Measurements from ENCODE around the gene GFOD1. TPM values are rescaled to one million over a fixed set of nuclear protein-coding genes. Genes with fewer than 3 reads are reported as not detected.

The GFOD1 gene
- total RNA-seq, 2 donors from 2014 or later: 10.0 to 12.2 TPM

DNA sequence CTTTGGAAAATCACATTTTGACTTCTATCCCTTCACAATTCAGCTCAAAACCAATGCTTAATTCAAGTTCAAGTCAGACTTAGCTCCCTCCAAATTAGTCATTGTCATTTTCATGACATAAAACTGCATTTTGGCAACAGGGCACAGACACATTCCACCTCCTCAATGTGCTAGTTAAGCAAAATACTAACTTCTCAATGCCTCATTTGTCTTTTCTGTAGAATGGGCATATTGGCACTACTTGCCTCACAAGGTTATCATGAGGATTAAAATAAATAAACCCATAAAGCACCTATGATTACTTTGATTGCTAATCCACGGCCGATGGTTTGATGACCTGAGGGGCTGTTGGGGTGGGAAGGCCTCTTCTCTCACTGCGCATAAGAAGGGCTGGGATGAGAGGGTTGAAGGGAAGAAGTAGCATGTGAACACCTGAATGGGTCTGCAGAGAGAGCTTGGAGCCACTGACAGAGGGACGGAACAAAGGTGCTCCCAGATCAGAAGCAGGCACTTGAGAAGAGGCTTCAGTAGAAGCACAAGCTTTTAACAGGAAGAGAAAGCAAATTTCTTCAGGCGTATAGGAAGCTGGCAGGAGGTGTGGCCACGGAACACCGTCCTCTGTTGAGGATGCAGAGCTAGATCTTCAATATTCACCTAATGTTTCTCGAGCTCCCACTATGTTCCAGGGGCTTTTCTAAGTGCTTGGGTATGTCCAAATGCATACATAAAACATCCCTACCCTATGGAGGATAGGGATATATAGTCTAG lies 147.4 kb downstream of the GFOD1 start:
- intact Hi-C loops (cut with DNase I): loop anchor here (5.0 kb wide), 1 partner anchor 147 kb away; the partner anchor contains the start of gene GFOD1
- no peaks in the 10 kb centered on the region for H3K4me1 ChIP-seq (replicated peaks)
- H3K9me3 ChIP-seq: no peaks in the 10 kb centered on the region
- no peak overlapping the region for H3K4me3 ChIP-seq
- no peak for DNase-seq (ENCODE audit: low spot score)
- H3K27me3 ChIP-seq (replicated peaks; ENCODE audit: insufficient read depth): no peaks in the 10 kb centered on the region
- WGBS: 77% methylated on average over 8 of the region's 8 CpGs
- H3K27ac ChIP-seq: no peak overlapping the region
- TF ChIP-seq POLR2AphosphoS5 (IDR thresholded peaks at IDR 0.05): no peak
- TF ChIP-seq POLR2A (IDR thresholded peaks at IDR 0.05): no peak
- TF ChIP-seq CTCF (IDR thresholded peaks at IDR 0.05): no peak
- no peaks in the 10 kb centered on the region for H3K36me3 ChIP-seq

DNA sequence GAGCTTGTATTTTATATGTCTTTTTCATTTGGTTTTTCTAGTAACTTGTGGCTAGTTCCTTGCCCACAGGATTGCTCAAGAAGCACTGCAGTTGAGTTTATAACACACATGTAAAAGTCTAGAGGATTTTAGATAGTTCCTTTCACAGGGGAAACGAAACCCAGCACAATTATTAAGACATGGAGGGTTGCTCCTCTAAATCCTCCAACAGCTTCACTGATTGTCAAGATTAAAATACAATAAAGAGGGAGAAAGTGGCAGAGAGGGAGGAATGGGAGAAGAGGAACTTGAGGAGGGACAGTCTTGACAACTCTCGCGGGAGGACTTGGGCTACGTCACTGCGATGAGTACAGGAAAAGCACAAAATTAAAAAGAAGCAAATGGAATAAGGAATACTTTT lies 149.4 kb downstream of the GFOD1 start:
- Histone ChIP-seq H3K4me1 (replicated peaks) (no peaks in the 10 kb centered on the region), H3K27me3 (replicated peaks; ENCODE audit: insufficient read depth) (no peaks in the 10 kb centered on the region), H3K4me3 (no peak overlapping the region), H3K27ac (no peak overlapping the region), H3K9me3 (no peaks in the 10 kb centered on the region), H3K36me3 (no peaks in the 10 kb centered on the region)
- TF ChIP-seq POLR2A (IDR thresholded peaks at IDR 0.05) (no peak), POLR2AphosphoS5 (IDR thresholded peaks at IDR 0.05) (no peak), CTCF (IDR thresholded peaks at IDR 0.05) (no peak)
- 88% methylated on average over 5 of the region's 5 CpGs for WGBS
- DNase-seq (ENCODE audit: low spot score): no peak
- intact Hi-C loops (cut with DNase I): loop anchor here (5.0 kb wide), 1 partner anchor 149 kb away; the partner anchor contains the start of gene GFOD1

DNA sequence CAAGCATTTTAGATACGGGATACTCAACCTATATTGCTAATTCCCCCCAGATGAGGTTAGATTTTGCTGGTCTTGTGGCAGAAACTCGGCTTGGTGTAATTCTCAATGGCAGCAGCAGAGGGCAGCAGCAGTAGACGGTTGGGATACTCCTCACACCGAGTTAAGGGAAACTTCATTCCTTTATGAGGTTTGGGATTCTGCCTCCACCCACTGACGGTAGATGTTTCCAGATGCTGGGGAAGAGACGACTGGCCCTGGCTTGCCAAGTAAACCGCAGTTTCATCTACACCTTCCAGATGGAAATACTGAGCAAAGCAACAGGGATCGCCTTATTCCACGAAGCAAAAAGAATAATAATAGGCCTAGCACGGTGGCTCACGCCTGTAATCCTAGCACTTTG lies 150.8 kb downstream of the GFOD1 start:
- DNase-seq (ENCODE audit: low spot score): peak; percentile 74
- 26% methylated on average over 11 of the region's 11 CpGs for WGBS

GRCh38 chr6:13334953-13335352 lies 152.4 kb downstream of the GFOD1 start:
- 50% methylated on average over 3 of the region's 3 CpGs for WGBS
- Histone ChIP-seq H3K27ac (no peak overlapping the region), H3K4me3 (no peak overlapping the region), H3K9me3 (no peaks in the 10 kb centered on the region), H3K36me3 (no peaks in the 10 kb centered on the region), H3K27me3 (replicated peaks; ENCODE audit: insufficient read depth) (no peaks in the 10 kb centered on the region), H3K4me1 (replicated peaks) (no peaks in the 10 kb centered on the region)
- no peak for TF ChIP-seq POLR2A (IDR thresholded peaks at IDR 0.05)
- TF ChIP-seq CTCF (IDR thresholded peaks at IDR 0.05): no peak
- TF ChIP-seq POLR2AphosphoS5 (IDR thresholded peaks at IDR 0.05): no peak
- no peak for DNase-seq (ENCODE audit: low spot score)
- intact Hi-C loops (cut with DNase I): loop anchor here (5.0 kb wide), 1 partner anchor 152 kb away; the partner anchor contains the start of gene GFOD1

More for the DNA sequence above, 150.8 kb downstream of the GFOD1 start:
- H3K4me3 ChIP-seq: no peak overlapping the region
- H3K4me1 ChIP-seq (replicated peaks): no peaks in the 10 kb centered on the region
- H3K27me3 ChIP-seq (replicated peaks; ENCODE audit: insufficient read depth): no peaks in the 10 kb centered on the region
- intact Hi-C loops (cut with DNase I): loop anchor here (2.0 to 5.0 kb wide), 2 partner anchors 151 to 202 kb away; partner anchors contain the start of gene GFOD1
- no peak overlapping the region for H3K27ac ChIP-seq
- no peak for TF ChIP-seq POLR2A (IDR thresholded peaks at IDR 0.05)
- peak; percentile 62 for TF ChIP-seq POLR2AphosphoS5 (IDR thresholded peaks at IDR 0.05)
- peak; percentile 88 to 92 (median 91) for TF ChIP-seq CTCF (IDR thresholded peaks at IDR 0.05)
- no peaks in the 10 kb centered on the region for H3K9me3 ChIP-seq
- H3K36me3 ChIP-seq: no peaks in the 10 kb centered on the region

GRCh38 chr6:13332349-13332706 lies 155.1 kb downstream of the GFOD1 start:
- no peaks in the 10 kb centered on the region for H3K36me3 ChIP-seq
- DNase-seq (ENCODE audit: low spot score): peak; percentile 35
- peak overlapping the region in 1 of 2 donors; percentile 56 for H3K27ac ChIP-seq
- no peak for TF ChIP-seq POLR2A (IDR thresholded peaks at IDR 0.05)
- TF ChIP-seq CTCF (IDR thresholded peaks at IDR 0.05): no peak
- peak; percentile 52 for TF ChIP-seq POLR2AphosphoS5 (IDR thresholded peaks at IDR 0.05)
- intact Hi-C loops (cut with DNase I): no loop called here
- H3K4me1 ChIP-seq (replicated peaks): no peaks in the 10 kb centered on the region
- no peaks in the 10 kb centered on the region for H3K9me3 ChIP-seq
- H3K4me3 ChIP-seq: no peak overlapping the region
- no peaks in the 10 kb centered on the region for H3K27me3 ChIP-seq (replicated peaks; ENCODE audit: insufficient read depth)
- 73% methylated on average over 2 of the region's 2 CpGs for WGBS
